Measurements from ENCODE around the gene APCS.

The APCS gene

DNA sequence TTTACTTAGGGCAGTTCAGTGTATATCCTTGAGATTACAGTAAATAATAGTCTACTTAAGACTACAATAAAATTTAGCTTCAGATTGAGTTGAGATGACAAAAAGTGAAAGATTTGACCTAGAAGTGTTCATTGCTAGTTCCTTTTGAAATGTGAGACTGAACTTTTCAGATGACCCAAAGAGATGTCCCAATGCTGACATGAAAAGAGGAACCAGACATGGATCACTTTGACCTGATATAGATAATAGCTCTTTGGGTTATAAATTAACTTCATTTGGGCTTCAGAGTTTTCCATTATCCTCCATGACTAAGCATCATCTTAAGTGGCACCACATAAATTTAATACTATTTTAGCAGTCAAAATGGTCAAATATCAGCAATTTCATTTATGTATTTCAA lies 26.1 kb upstream of the APCS start:
- POLR2A ChIA-PET, result no interaction called here
- Histone ChIP-seq H3K4me1 (ENCODE audit: control insufficient read depth, insufficient read depth, low read length) (no peaks in the 10 kb centered on the region), H3K9me3 (ENCODE audit: control insufficient read depth, insufficient read depth, low read depth, low read length) (no peaks in the 10 kb centered on the region), H3K4me3 (ENCODE audit: low read depth, low read length) (no peak overlapping the region), H3K36me3 (ENCODE audit: control insufficient read depth in 2 of 2, insufficient read depth in 1 of 2, low read length in 2 of 2) (no peaks in the 10 kb centered on the region), H3K27ac (ENCODE audit: extremely low read depth, low read depth, low read length) (no peak overlapping the region)
- no peak for TF ChIP-seq ZNF221 (tag by site-specific recombination; IDR thresholded peaks at IDR 0.05; ENCODE audit: borderline replicate concordance)
- TF ChIP-seq ZNF785 (tag by site-specific recombination; IDR thresholded peaks at IDR 0.05), result no peak
- TF ChIP-seq ZNF175 (tag by site-specific recombination; IDR thresholded peaks at IDR 0.05), result no peak
- TF ChIP-seq ZNF10 (tag by site-specific recombination; IDR thresholded peaks at IDR 0.05), result no peak
- TF ChIP-seq ZFP41 (tag by site-specific recombination; IDR thresholded peaks at IDR 0.05; ENCODE audit: borderline replicate concordance), result no peak
- no peak for TF ChIP-seq ZNF670 (tag by site-specific recombination; IDR thresholded peaks at IDR 0.05; ENCODE audit: low read depth)
- TF ChIP-seq ZBTB21 (tag by site-specific recombination; IDR thresholded peaks at IDR 0.05), result no peak
- no peak for TF ChIP-seq ZNF624 (tag by site-specific recombination; IDR thresholded peaks at IDR 0.05)
- TF ChIP-seq, protein P1, sequence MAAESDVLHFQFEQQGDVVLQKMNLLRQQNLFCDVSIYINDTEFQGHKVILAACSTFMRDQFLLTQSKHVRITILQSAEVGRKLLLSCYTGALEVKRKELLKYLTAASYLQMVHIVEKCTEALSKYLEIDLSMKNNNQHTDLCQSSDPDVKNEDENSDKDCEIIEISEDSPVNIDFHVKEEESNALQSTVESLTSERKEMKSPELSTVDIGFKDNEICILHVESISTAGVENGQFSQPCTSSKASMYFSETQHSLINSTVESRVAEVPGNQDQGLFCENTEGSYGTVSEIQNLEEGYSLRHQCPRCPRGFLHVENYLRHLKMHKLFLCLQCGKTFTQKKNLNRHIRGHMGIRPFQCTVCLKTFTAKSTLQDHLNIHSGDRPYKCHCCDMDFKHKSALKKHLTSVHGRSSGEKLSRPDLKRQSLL (tag by site-specific recombination; IDR thresholded peaks at IDR 0.05), result no peak
- TF ChIP-seq SCRT2 (tag by site-specific recombination; IDR thresholded peaks at IDR 0.05), result no peak
- CTCF ChIA-PET, result interaction anchor here (0.6 kb wide), 1 partner anchor 237 kb away, joined by 3 read pairs; no protein-coding TSS in a partner anchor

DNA sequence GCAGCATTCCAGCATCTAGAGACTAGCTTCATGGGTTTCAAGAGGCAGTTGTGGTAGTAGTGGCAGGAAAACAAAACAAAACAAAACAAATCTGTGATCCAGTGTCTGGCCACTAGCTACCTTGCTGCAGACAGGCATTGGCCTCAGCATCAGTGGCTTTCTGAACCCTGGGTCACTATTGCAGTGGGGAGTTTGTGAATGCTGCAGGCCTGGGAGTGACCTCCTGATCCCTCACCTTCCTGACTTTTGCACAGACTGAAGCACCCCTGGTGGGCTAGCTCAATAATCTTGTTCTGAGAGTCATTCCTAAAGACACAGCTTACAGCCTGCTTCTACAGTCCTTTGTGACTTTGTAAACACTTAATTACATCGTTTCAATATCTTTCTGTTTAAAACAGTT lies 24.9 kb upstream of the APCS start:
- CTCF ChIA-PET, result interaction anchor here (0.6 kb wide), 2 partner anchors 18 to 44 kb away, joined by 3 read pairs; no protein-coding TSS in a partner anchor
- H3K4me1 ChIP-seq (ENCODE audit: control insufficient read depth, insufficient read depth, low read length), result no peaks in the 10 kb centered on the region
- no peak overlapping the region for H3K4me3 ChIP-seq (ENCODE audit: low read depth, low read length)
- POLR2A ChIA-PET, result no interaction called here
- H3K9me3 ChIP-seq (ENCODE audit: control insufficient read depth, insufficient read depth, low read depth, low read length), result no peaks in the 10 kb centered on the region
- H3K27ac ChIP-seq (ENCODE audit: extremely low read depth, low read depth, low read length), result no peak overlapping the region
- no peaks in the 10 kb centered on the region for H3K36me3 ChIP-seq (ENCODE audit: control insufficient read depth in 2 of 2, insufficient read depth in 1 of 2, low read length in 2 of 2)
- TF ChIP-seq ZNF777 (tag by site-specific recombination; IDR thresholded peaks at IDR 0.05; ENCODE audit: borderline replicate concordance), result no peak
- no peak for TF ChIP-seq OVOL3 (tag by site-specific recombination; IDR thresholded peaks at IDR 0.05)
- TF ChIP-seq, protein P2, sequence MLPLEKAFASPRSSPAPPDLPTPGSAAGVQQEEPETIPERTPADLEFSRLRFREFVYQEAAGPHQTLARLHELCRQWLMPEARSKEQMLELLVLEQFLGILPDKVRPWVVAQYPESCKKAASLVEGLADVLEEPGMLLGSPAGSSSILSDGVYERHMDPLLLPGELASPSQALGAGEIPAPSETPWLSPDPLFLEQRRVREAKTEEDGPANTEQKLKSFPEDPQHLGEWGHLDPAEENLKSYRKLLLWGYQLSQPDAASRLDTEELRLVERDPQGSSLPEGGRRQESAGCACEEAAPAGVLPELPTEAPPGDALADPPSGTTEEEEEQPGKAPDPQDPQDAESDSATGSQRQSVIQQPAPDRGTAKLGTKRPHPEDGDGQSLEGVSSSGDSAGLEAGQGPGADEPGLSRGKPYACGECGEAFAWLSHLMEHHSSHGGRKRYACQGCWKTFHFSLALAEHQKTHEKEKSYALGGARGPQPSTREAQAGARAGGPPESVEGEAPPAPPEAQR (tag by site-specific recombination; IDR thresholded peaks at IDR 0.05), result no peak
- TF ChIP-seq HOXA7 (CRISPR knock-in tag; IDR thresholded peaks at IDR 0.05; ENCODE audit: borderline replicate concordance), result no peak
- TF ChIP-seq ZNF423 (tag by site-specific recombination; IDR thresholded peaks at IDR 0.05), result no peak
- TF ChIP-seq, protein P3, sequence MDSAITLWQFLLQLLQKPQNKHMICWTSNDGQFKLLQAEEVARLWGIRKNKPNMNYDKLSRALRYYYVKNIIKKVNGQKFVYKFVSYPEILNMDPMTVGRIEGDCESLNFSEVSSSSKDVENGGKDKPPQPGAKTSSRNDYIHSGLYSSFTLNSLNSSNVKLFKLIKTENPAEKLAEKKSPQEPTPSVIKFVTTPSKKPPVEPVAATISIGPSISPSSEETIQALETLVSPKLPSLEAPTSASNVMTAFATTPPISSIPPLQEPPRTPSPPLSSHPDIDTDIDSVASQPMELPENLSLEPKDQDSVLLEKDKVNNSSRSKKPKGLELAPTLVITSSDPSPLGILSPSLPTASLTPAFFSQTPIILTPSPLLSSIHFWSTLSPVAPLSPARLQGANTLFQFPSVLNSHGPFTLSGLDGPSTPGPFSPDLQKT (IDR thresholded peaks at IDR 0.05; ENCODE audit: borderline replicate concordance, low read depth, low read length), result no peak
- TF ChIP-seq, protein P4, sequence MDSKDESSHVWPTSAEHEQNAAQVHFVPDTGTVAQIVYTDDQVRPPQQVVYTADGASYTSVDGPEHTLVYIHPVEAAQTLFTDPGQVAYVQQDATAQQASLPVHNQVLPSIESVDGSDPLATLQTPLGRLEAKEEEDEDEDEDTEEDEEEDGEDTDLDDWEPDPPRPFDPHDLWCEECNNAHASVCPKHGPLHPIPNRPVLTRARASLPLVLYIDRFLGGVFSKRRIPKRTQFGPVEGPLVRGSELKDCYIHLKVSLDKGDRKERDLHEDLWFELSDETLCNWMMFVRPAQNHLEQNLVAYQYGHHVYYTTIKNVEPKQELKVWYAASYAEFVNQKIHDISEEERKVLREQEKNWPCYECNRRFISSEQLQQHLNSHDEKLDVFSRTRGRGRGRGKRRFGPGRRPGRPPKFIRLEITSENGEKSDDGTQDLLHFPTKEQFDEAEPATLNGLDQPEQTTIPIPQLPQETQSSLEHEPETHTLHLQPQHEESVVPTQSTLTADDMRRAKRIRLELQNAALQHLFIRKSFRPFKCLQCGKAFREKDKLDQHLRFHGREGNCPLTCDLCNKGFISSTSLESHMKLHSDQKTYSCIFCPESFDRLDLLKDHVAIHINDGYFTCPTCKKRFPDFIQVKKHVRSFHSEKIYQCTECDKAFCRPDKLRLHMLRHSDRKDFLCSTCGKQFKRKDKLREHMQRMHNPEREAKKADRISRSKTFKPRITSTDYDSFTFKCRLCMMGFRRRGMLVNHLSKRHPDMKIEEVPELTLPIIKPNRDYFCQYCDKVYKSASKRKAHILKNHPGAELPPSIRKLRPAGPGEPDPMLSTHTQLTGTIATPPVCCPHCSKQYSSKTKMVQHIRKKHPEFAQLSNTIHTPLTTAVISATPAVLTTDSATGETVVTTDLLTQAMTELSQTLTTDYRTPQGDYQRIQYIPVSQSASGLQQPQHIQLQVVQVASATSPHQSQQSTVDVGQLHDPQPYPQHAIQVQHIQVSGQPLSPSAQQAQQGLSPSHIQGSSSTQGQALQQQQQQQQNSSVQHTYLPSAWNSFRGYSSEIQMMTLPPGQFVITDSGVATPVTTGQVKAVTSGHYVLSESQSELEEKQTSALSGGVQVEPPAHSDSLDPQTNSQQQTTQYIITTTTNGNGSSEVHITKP (tag by site-specific recombination; IDR thresholded peaks at IDR 0.05), result no peak
- no peak for TF ChIP-seq ZSCAN30 (tag by site-specific recombination; IDR thresholded peaks at IDR 0.05)
- no peak for TF ChIP-seq ZNF571 (tag by site-specific recombination; IDR thresholded peaks at IDR 0.05)
- no peak for TF ChIP-seq YY1 (tag by site-specific recombination; IDR thresholded peaks at IDR 0.05)
- TF ChIP-seq MEIS1 (CRISPR knock-in tag; IDR thresholded peaks at IDR 0.05; ENCODE audit: borderline replicate concordance), result no peak
- no peak for TF ChIP-seq ZNF202 (tag by site-specific recombination; IDR thresholded peaks at IDR 0.05; ENCODE audit: borderline replicate concordance)
- no peak for TF ChIP-seq ZNF610 (tag by site-specific recombination; IDR thresholded peaks at IDR 0.05; ENCODE audit: borderline replicate concordance)
- TF ChIP-seq, protein P5, sequence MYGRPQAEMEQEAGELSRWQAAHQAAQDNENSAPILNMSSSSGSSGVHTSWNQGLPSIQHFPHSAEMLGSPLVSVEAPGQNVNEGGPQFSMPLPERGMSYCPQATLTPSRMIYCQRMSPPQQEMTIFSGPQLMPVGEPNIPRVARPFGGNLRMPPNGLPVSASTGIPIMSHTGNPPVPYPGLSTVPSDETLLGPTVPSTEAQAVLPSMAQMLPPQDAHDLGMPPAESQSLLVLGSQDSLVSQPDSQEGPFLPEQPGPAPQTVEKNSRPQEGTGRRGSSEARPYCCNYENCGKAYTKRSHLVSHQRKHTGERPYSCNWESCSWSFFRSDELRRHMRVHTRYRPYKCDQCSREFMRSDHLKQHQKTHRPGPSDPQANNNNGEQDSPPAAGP (tag by site-specific recombination; IDR thresholded peaks at IDR 0.05), result no peak
- no peak for TF ChIP-seq MZF1 (tag by site-specific recombination; IDR thresholded peaks at IDR 0.05; ENCODE audit: borderline replicate concordance)
- TF ChIP-seq, protein P6, sequence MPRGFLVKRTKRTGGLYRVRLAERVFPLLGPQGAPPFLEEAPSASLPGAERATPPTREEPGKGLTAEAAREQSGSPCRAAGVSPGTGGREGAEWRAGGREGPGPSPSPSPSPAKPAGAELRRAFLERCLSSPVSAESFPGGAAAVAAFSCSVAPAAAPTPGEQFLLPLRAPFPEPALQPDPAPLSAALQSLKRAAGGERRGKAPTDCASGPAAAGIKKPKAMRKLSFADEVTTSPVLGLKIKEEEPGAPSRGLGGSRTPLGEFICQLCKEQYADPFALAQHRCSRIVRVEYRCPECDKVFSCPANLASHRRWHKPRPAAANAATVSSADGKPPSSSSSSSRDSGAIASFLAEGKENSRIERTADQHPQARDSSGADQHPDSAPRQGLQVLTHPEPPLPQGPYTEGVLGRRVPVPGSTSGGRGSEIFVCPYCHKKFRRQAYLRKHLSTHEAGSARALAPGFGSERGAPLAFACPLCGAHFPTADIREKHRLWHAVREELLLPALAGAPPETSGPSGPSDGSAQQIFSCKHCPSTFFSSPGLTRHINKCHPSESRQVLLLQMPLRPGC (tag by site-specific recombination; IDR thresholded peaks at IDR 0.05), result no peak
- TF ChIP-seq SALL2 (tag by site-specific recombination; IDR thresholded peaks at IDR 0.05; ENCODE audit: borderline replicate concordance), result no peak

All from HEK293 (cell line).